ENCODE measurements around the gene MYH9.

DNA sequence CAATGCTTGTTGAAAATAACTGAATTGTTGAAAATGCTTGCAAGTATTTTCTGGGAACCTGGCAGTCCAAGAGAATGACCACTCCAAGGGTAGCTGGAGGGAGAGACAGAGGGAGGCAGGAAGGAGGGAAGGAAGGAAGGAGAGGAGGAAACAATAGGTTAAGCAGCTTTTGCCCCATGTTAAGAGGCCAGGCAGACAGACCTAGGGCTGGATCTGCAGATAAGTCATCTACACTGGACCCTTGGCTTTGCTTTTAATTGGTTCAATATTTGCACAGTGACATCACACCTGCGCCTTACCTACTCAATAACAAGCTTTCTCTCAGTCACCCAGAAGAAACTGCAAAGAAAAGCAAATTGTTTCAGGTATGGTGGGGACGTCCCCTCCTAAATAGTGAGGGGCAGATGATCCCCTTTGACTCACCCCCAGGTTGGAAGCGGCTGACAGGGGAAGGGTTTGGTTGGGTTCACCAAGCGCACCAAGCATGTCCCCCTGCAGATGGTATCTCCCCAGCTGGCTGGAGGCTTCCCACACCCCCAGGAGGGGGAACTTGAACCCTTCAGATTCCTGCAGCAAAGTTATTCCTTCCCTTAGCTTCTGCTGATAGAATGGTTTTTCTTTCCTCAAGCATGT is 24.3 kb downstream of the MYH9 start:
- TF ChIP-seq, protein P1, sequence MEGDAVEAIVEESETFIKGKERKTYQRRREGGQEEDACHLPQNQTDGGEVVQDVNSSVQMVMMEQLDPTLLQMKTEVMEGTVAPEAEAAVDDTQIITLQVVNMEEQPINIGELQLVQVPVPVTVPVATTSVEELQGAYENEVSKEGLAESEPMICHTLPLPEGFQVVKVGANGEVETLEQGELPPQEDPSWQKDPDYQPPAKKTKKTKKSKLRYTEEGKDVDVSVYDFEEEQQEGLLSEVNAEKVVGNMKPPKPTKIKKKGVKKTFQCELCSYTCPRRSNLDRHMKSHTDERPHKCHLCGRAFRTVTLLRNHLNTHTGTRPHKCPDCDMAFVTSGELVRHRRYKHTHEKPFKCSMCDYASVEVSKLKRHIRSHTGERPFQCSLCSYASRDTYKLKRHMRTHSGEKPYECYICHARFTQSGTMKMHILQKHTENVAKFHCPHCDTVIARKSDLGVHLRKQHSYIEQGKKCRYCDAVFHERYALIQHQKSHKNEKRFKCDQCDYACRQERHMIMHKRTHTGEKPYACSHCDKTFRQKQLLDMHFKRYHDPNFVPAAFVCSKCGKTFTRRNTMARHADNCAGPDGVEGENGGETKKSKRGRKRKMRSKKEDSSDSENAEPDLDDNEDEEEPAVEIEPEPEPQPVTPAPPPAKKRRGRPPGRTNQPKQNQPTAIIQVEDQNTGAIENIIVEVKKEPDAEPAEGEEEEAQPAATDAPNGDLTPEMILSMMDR (IDR thresholded peaks at IDR 0.05), result no peak
- TF ChIP-seq POLR2A (IDR thresholded peaks at IDR 0.05), result no peak

Measured in esophagus squamous epithelium (tissue), 4 donors.